Measurements from ENCODE around the gene DEFB112. TPM values are rescaled to one million over a fixed set of nuclear protein-coding genes. Genes with fewer than 3 reads are reported as not detected.

DEFB112 gene
- total RNA-seq, 1 donor = not detected

DNA sequence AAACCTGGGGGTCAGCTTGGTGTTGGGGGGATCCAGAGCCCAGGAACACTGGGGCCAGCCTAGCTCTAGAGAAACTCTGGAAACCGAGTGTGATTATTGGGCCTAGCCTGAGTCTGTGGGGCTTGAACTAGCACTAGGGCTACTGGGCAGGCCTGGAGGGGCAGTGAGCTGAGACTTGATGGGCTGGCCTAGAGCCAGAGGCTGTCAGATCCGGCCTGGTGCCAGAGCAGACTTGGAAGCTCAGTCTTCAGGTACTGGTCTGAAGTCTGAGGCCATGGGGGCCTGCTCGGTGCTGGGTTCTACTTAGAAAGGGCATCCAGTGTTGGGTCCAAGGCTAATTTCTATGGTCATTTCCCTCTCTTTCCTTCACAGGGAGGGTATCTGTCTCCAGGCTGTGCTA lies 2.7 kb downstream of the DEFB112 start:
- Histone ChIP-seq H3K4me1 (ENCODE audit: insufficient read depth, low read length) (no peaks in the 10 kb centered on the region), H3K9me3 (ENCODE audit: low read depth, low read length) (no peaks in the 10 kb centered on the region), H3K4me3 (ENCODE audit: low read length) (no peak overlapping the region), H3K27me3 (ENCODE audit: insufficient read depth, low read length) (no peaks in the 10 kb centered on the region)

DNA sequence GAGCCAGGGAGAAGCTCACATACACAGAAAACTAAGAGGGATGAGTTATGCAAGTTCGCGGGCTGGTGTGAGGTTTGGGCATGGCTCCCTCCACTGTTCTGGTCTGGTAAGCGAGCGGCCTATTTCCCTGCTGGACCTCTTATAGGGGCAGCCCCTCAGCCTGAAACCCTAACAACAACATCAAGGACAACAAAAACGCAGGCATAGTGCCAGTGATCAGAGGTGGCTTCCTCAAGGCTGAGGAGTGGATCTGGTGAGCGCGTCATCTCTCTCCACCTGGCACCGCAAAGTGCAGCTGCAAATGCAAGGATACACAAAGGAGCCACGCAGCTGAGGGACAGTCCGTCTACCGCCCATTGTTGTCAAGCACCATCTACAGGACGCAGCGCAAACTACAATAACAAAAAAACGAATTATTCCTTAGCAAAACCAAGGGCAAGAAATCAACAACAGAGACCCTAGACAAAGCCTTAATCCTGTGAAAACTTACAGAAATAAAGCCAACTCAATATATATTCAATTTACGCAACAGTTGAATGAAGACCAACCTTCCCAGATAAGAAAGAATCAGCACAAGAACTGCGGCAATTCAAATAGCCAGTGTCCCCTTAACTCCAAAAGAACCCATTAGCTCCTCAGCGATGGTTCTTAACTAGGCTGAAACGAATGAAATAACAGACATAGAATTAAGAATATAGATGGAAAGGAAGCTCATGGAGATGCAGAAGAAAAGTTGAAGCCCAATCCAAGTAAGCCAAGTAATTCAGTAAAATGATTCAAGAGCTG lies 18.8 kb downstream of the DEFB112 start:
- Histone ChIP-seq H3K4me1 (ENCODE audit: insufficient read depth, low read length) (no peaks in the 10 kb centered on the region), H3K9me3 (ENCODE audit: low read depth, low read length) (no peaks in the 10 kb centered on the region), H3K27me3 (ENCODE audit: insufficient read depth, low read length) (no peaks in the 10 kb centered on the region), H3K4me3 (ENCODE audit: low read length) (no peak overlapping the region)

DNA sequence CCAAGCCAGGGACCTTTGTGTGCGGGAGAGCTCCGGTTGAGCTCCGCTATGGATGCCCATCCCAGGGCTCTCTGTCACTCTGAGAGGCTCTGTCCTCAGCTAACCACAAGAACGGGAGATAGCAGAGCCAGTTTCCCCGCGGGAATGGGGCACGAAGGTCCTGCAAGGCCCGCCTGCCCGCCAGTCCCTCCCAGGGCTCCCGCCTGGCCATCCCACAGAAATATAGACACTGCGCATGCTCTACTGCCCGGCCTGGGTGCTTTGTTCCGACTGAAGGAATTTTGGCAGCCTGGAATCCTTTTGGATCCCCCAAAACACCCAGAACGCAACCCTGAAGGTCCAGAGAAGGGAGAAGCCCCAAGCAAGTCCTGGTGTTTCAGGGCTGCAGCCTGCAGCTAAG lies 19.4 kb downstream of the DEFB112 start:
- H3K27me3 ChIP-seq (ENCODE audit: insufficient read depth, low read length) = no peaks in the 10 kb centered on the region
- H3K9me3 ChIP-seq (ENCODE audit: low read depth, low read length) = no peaks in the 10 kb centered on the region
- no peaks in the 10 kb centered on the region for H3K4me1 ChIP-seq (ENCODE audit: insufficient read depth, low read length)
- H3K4me3 ChIP-seq (ENCODE audit: low read length) = no peak overlapping the region

DNA sequence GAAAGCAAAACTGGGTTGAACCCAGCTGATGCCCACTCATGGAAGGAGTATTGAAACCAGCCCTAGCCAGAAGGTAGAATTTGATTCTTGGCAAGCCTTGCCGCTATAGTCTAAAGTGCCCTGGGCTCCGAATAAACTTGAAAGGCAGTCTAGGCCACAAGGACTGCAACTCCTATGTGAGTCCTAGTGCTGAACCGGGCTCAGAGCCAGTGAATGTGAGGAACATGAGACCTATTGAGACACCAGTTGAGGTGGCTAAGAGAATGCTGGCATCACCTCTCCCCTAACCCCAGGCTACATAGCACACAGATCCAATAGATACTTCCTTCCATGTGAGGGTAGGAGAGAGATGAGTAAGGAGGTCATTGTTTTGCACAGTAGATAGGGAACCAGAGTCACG lies 24.5 kb downstream of the DEFB112 start:
- H3K27me3 ChIP-seq (ENCODE audit: insufficient read depth, low read length) = no peaks in the 10 kb centered on the region
- H3K4me1 ChIP-seq (ENCODE audit: insufficient read depth, low read length) = no peaks in the 10 kb centered on the region
- H3K9me3 ChIP-seq (ENCODE audit: low read depth, low read length) = no peaks in the 10 kb centered on the region
- no peak overlapping the region for H3K4me3 ChIP-seq (ENCODE audit: low read length)

DNA sequence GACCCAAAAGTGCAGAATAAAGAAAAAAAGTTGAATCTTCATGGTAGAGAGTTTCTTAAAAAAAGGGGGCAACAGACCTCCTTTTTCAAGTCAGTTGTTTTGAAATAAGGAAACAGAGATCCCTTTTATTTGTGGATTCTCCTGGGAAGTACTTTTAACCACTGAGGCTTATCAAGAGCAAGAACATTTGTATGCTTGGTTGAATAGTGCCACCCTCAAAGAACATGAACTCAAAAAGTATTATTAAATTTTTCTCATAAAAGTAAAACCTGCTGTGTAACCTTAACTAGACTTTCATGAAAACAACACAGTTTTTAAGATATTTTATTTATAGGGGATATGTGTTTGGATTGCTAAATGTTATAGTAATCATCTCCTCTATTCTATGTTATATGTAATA lies 27.8 kb downstream of the DEFB112 start, which contains the start of gene DEFB110:
Gene DEFB110 (minus strand): TSS at position 101 of the 400 bp plus-strand sequence. CDS start 59 bp downstream, at position 42.
- no peaks in the 10 kb centered on the region for H3K9me3 ChIP-seq (ENCODE audit: low read depth, low read length)
- no peak within 1 kb of the TSS for H3K4me3 ChIP-seq (ENCODE audit: low read length)
- no peaks in the 10 kb centered on the region for H3K4me1 ChIP-seq (ENCODE audit: insufficient read depth, low read length)

DNA sequence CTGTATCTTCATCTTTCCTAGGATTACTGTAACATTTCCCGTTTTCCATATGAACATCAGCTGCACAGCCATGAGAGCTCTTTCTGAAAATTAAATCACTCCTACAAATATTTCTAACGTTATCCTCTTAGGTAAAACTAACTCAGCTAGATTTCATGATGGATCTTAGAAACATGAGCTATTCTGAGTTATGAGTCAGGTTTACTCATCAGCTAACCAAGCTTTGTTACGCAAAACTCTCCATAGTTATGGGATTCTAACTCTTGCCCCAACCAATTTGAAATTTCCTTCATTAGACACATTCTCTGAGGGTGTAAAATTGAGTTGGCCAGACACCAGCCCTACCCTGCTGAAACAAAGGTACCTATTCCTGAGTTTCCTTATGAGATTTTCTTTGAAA lies 41.9 kb downstream of the DEFB112 start:
- Histone ChIP-seq H3K9me3 (ENCODE audit: low read depth, low read length) (no peaks in the 10 kb centered on the region), H3K4me3 (ENCODE audit: low read length) (no peak overlapping the region), H3K4me1 (ENCODE audit: insufficient read depth, low read length) (no peaks in the 10 kb centered on the region), H3K27me3 (ENCODE audit: insufficient read depth, low read length) (no peaks in the 10 kb centered on the region)

More for the DNA sequence above, 27.8 kb downstream of the DEFB112 start, which contains the start of gene DEFB110:
- H3K27me3 ChIP-seq (ENCODE audit: insufficient read depth, low read length) = no peaks in the 10 kb centered on the region

- Histone ChIP-seq H3K4me3 (ENCODE audit: low read length) (no peak overlapping the region), H3K9me3 (ENCODE audit: low read depth, low read length) (no peaks in the 10 kb centered on the region), H3K4me1 (ENCODE audit: insufficient read depth, low read length) (no peaks in the 10 kb centered on the region)
Measured at GRCh38 chr6:50003139-50003538, 46.6 kb downstream of the DEFB112 start.

GRCh38 chr6:49995278-49995677 lies 54.5 kb downstream of the DEFB112 start:
- H3K27me3 ChIP-seq (ENCODE audit: insufficient read depth, low read length) = no peaks in the 10 kb centered on the region
- H3K9me3 ChIP-seq (ENCODE audit: low read depth, low read length) = no peaks in the 10 kb centered on the region
- no peak overlapping the region for H3K4me3 ChIP-seq (ENCODE audit: low read length)
- H3K4me1 ChIP-seq (ENCODE audit: insufficient read depth, low read length) = no peaks in the 10 kb centered on the region

More at GRCh38 chr6:50003139-50003538, 46.6 kb downstream of the DEFB112 start:
- no peaks in the 10 kb centered on the region for H3K27me3 ChIP-seq (ENCODE audit: insufficient read depth, low read length)

Other genes with a start within 250 kb of the DEFB112 start
- gene CRISP1, start 183.4 kb downstream of the DEFB112 start, total RNA-seq = not detected
- gene DEFB114, start 85.8 kb downstream of the DEFB112 start, total RNA-seq = not detected
- gene DEFB113, start 80.3 kb downstream of the DEFB112 start, total RNA-seq = not detected
- gene DEFB110, start 27.9 kb downstream of the DEFB112 start, total RNA-seq = not detected